ENCODE data around the gene ELAC2. TPM values are rescaled to one million over a fixed set of nuclear protein-coding genes. Genes with fewer than 3 reads are reported as not detected.

The ELAC2 gene
- total RNA-seq, 1 experiment from 2014 or later, result 62.7 TPM

GRCh38 chr17:12996357-12996756, 21.5 kb downstream of the ELAC2 start:
- no peak overlapping the region for H3K4me2 ChIP-seq
- no peaks in the 10 kb centered on the region for H3K9me2 ChIP-seq (ENCODE audit: insufficient read depth)
- intact Hi-C loops (cut with micrococcal nuclease; ENCODE audit: unreplicated experiment), result no loop called here
- CTCF ChIA-PET, result no interaction called here
- H3K27me3 ChIP-seq (ENCODE audit: insufficient read depth, low read depth), result no peaks in the 10 kb centered on the region
- no peaks in the 10 kb centered on the region for H3F3A ChIP-seq (ENCODE audit: insufficient read depth, low read depth)
- H3K4me3 ChIP-seq, result no peak overlapping the region
- H3K27ac ChIP-seq, result no peak overlapping the region
- no peak overlapping the region for H2AFZ ChIP-seq
- BruUV-seq (replicated peaks), result no TSS peak
- DNase-seq, result no peak
- H3K9me3 ChIP-seq (ENCODE audit: insufficient read depth, low read depth), result no peaks in the 10 kb centered on the region
- TF ChIP-seq, protein P1, sequence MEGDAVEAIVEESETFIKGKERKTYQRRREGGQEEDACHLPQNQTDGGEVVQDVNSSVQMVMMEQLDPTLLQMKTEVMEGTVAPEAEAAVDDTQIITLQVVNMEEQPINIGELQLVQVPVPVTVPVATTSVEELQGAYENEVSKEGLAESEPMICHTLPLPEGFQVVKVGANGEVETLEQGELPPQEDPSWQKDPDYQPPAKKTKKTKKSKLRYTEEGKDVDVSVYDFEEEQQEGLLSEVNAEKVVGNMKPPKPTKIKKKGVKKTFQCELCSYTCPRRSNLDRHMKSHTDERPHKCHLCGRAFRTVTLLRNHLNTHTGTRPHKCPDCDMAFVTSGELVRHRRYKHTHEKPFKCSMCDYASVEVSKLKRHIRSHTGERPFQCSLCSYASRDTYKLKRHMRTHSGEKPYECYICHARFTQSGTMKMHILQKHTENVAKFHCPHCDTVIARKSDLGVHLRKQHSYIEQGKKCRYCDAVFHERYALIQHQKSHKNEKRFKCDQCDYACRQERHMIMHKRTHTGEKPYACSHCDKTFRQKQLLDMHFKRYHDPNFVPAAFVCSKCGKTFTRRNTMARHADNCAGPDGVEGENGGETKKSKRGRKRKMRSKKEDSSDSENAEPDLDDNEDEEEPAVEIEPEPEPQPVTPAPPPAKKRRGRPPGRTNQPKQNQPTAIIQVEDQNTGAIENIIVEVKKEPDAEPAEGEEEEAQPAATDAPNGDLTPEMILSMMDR (conservative IDR thresholded peaks at IDR 0.05), result no peak
- TF ChIP-seq EZH2 (IDR thresholded peaks at IDR 0.05; ENCODE audit: low read depth), result no peak
- no peaks in the 10 kb centered on the region for H3K79me2 ChIP-seq (ENCODE audit: low read depth)
- no peaks in the 10 kb centered on the region for H4K20me1 ChIP-seq (ENCODE audit: insufficient read depth)
- H3K36me3 ChIP-seq (ENCODE audit: low read depth), result no peaks in the 10 kb centered on the region
- POLR2A ChIA-PET (ENCODE audit: unreplicated experiment), result no interaction called here
- no peaks in the 10 kb centered on the region for H3K4me1 ChIP-seq (replicated peaks; ENCODE audit: insufficient read depth)

DNA sequence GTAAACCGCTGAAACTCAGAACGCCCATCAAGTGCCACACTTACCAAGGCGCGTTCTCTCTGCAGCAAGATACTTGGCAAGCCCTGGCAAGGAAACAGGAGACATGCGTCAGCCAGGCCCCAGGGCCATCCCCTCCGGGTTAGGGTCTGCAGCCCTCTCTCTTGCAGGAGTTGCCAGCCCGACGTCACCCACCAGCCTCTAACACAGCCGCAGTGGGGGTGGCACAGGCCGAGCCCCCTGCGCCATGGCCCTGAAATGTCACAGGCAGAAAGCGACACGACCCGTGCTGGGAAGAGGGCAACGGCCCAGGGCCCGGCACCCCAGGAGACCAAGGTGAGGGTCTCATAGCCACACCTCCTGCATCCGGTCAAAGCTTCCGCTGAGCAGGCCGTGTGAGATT, 21.9 kb downstream of the ELAC2 start:
- Histone ChIP-seq H2AFZ (no peak overlapping the region), H3K27me3 (ENCODE audit: insufficient read depth, low read depth) (no peaks in the 10 kb centered on the region), H3K9me2 (ENCODE audit: insufficient read depth) (no peaks in the 10 kb centered on the region), H3K79me2 (ENCODE audit: low read depth) (no peaks in the 10 kb centered on the region), H3F3A (ENCODE audit: insufficient read depth, low read depth) (no peaks in the 10 kb centered on the region), H3K27ac (no peak overlapping the region), H3K4me3 (no peak overlapping the region), H3K9me3 (ENCODE audit: insufficient read depth, low read depth) (no peaks in the 10 kb centered on the region), H3K4me1 (replicated peaks; ENCODE audit: insufficient read depth) (no peaks in the 10 kb centered on the region), H3K36me3 (ENCODE audit: low read depth) (no peaks in the 10 kb centered on the region), H4K20me1 (ENCODE audit: insufficient read depth) (no peaks in the 10 kb centered on the region), H3K4me2 (no peak overlapping the region)
- CTCF ChIA-PET, result no interaction called here
- intact Hi-C loops (cut with micrococcal nuclease; ENCODE audit: unreplicated experiment), result no loop called here
- no TSS peak for BruUV-seq (replicated peaks)
- DNase-seq, result no peak
- POLR2A ChIA-PET (ENCODE audit: unreplicated experiment), result interaction anchor here (0.6 kb wide), 1 partner anchor 22 kb away, joined by 3 read pairs; the partner anchor contains the start of gene ELAC2
- TF ChIP-seq EZH2 (IDR thresholded peaks at IDR 0.05; ENCODE audit: low read depth), result no peak
- TF ChIP-seq, protein P1 (conservative IDR thresholded peaks at IDR 0.05), result no peak

DNA sequence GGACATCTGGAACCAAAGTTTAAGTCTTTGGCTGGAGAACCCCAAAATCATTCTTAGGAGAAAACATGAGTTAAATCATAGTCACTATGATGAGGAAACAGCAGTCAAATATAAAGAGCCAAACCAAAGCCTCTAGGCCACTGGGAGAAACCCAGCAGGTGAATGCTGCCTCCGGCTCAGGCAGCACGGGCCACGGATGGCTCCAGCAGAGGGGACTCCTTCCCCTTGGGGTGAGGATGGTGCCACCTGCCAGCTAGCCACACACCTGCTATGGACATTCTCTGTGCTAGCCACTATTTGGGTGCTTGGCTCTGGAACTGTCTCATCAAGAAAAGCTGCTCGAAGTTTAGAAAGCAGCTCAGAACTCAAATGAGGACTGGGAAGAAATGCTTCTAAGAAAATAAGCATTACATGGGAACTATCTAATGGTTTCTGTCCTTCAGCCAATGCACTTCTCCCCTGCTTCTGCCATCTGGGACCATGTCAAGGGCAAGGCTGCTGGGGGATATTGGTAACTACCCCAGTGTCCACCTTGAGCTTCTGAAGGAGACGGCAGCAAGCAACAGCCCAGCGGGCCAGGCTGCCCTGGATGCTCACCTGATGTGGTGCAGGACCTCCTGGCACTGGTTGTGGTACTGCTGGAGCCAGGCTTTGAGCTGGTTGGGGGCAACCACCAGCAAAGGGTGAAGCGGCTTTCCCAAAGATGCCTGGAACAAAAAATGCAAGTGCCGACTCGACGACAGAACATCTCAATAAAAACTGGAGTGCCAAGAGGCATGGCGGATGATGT, 22.5 kb downstream of the ELAC2 start:
- CTCF ChIA-PET, result no interaction called here
- DNase-seq, result no peak
- H3K4me1 ChIP-seq (replicated peaks; ENCODE audit: insufficient read depth), result no peaks in the 10 kb centered on the region
- no peak for TF ChIP-seq EZH2 (IDR thresholded peaks at IDR 0.05; ENCODE audit: low read depth)
- TF ChIP-seq, protein P1 (conservative IDR thresholded peaks at IDR 0.05), result no peak
- H3K27me3 ChIP-seq (ENCODE audit: insufficient read depth, low read depth), result no peaks in the 10 kb centered on the region
- intact Hi-C loops (cut with micrococcal nuclease; ENCODE audit: unreplicated experiment), result no loop called here
- no peaks in the 10 kb centered on the region for H3K36me3 ChIP-seq (ENCODE audit: low read depth)
- H3K4me3 ChIP-seq, result no peak overlapping the region
- POLR2A ChIA-PET (ENCODE audit: unreplicated experiment), result interaction anchor here (0.6 kb wide), 1 partner anchor 23 kb away, joined by 3 read pairs; the partner anchor contains the start of gene ELAC2
- no peak overlapping the region for H3K27ac ChIP-seq
- H3F3A ChIP-seq (ENCODE audit: insufficient read depth, low read depth), result no peaks in the 10 kb centered on the region
- no peak overlapping the region for H3K4me2 ChIP-seq
- no peaks in the 10 kb centered on the region for H3K9me2 ChIP-seq (ENCODE audit: insufficient read depth)
- no TSS peak for BruUV-seq (replicated peaks)
- H4K20me1 ChIP-seq (ENCODE audit: insufficient read depth), result no peaks in the 10 kb centered on the region
- H3K9me3 ChIP-seq (ENCODE audit: insufficient read depth, low read depth), result no peaks in the 10 kb centered on the region
- H2AFZ ChIP-seq, result no peak overlapping the region
- H3K79me2 ChIP-seq (ENCODE audit: low read depth), result no peaks in the 10 kb centered on the region

All from PC-9 (cell line).